Tibial nerve (tissue), 4 donors: ENCODE data around the gene MARK2. TPM values are rescaled to one million over a fixed set of nuclear protein-coding genes. Genes with fewer than 3 reads are reported as not detected.

Experiments
- DNase-seq, 2 donors: peaks; one replicate each; pipeline ENCODE4 v3.0.0-alpha.2; 2019; ENCODE audit warnings: low spot score in 2 of 2
- H3K27ac ChIP-seq, 4 donors: fragments of 200-600 bp; sonication (generic) in 3 of 4; one replicate each; pipeline ENCODE4 v1.5.1; 2017 to 2019; ENCODE audit warnings: mild to moderate bottlenecking in 1 of 4
- H3K27me3 ChIP-seq, 2 donors: fragments of 200-600 bp; sonication (generic) in 1 of 2; one replicate each; pipeline versions ENCODE4 v1.5.1 to v1.6.0; 2017 to 2019
- H3K36me3 ChIP-seq, 3 donors: fragments of 200-600 bp; sonication (generic); one replicate each; pipeline ENCODE4 v1.5.1; 2018 to 2019
- H3K4me1 ChIP-seq, 4 donors: fragments of 200-600 bp; sonication (generic) in 3 of 4; one replicate each; pipeline ENCODE4 v1.5.1; 2017 to 2019
- H3K4me3 ChIP-seq, 4 donors: fragments of 200-600 bp; sonication (generic) in 3 of 4; one replicate each; pipeline ENCODE4 v1.5.1; 2017 to 2019; ENCODE audit warnings: mild to moderate bottlenecking in 1 of 4, moderate library complexity in 1 of 4
- H3K9me3 ChIP-seq, 4 donors: fragments of 200-600 bp; sonication (generic) in 3 of 4; one replicate each; pipeline ENCODE4 v1.5.1; 2017 to 2019
- CTCF ChIP-seq, 5 experiments: fragments of 200-600 bp in 3 of 5; fragments of 450-650 bp in 2 of 5; sonication (generic) in 3 of 5; IDR thresholded peaks; one replicate each; pipeline ENCODE4 v1.5.1; 2016 to 2019; ENCODE audit warnings: antibody characterized with exemption in 5 of 5, mild to moderate bottlenecking in 3 of 5, moderate library complexity in 2 of 5
- EP300 ChIP-seq, 2 donors: sonication (generic); formaldehyde crosslinking; IDR thresholded peaks; one replicate each; pipeline ENCODE4 v1.6.1; 2017; ENCODE audit warnings: antibody characterized with exemption in 2 of 2, mild to moderate bottlenecking in 1 of 2
- POLR2A ChIP-seq, 2 donors: fragments of 450-650 bp; IDR thresholded peaks; one replicate each; pipeline ENCODE4 v1.6.1; 2017; ENCODE audit warnings: antibody characterized with exemption in 2 of 2, mild to moderate bottlenecking in 2 of 2, moderate library complexity in 2 of 2
- WGBS, 2 donors: methylation state at CpG; one replicate each; pipeline ENCODE4 v1.1.5; 2018; 5-methylcytosine and 5-hydroxymethylcytosine counted together
- total RNA-seq, 4 donors: library from RNA; depleted of rRNA; stranded (reverse); fragments of >200 nt; gene quantifications; one replicate each; pipeline ENCODE4 v1.1.0, GENCODE V29; 2016

The MARK2 gene
- total RNA-seq, result 10 to 100 TPM; 22.1 to 32.1 (median 23.6) TPM

- WGBS, 2 donors, result 1 to 2% methylated on average over 51 to 77 of the region's 100 CpGs
- Histone ChIP-seq H3K27me3 (no peaks in the 10 kb centered on the region), H3K9me3 (no peaks in the 10 kb centered on the region), H3K4me1 (peaks cover 2 to 51% (median 35%) of the 10 kb centered on the region in 4 donors), H3K36me3 (peaks cover 0 to 10% (median 0%) of the 10 kb centered on the region in 3 donors), H3K4me3 (peak within 1 kb of the TSS; percentile 52 to 86 (median 84)), H3K27ac (peak within 1 kb of the TSS; percentile 60 to 95 (median 82))
- TF ChIP-seq CTCF (IDR thresholded peaks at IDR 0.05) (peak in 2 of 5 experiments; percentile 42 to 43), POLR2A (IDR thresholded peaks at IDR 0.05) (peak; percentile 34 to 81), EP300 (IDR thresholded peaks at IDR 0.05) (peak; percentile 46 to 83)
- peak; percentile 98 to 99 for DNase-seq
Observed at GRCh38 chr11:63838678-63839507, at the start of gene MARK2. Gene MARK2, plus strand, starts transcription at chr11:63839110. Its CDS starts 397 bp downstream, at chr11:63839507.

- no peak overlapping the region for H3K4me3 ChIP-seq
- no peaks in the 10 kb centered on the region for H3K27me3 ChIP-seq
- no peak overlapping the region for H3K27ac ChIP-seq
- H3K4me1 ChIP-seq, result no peaks in the 10 kb centered on the region
- no peaks in the 10 kb centered on the region for H3K36me3 ChIP-seq
- DNase-seq, result no peak
- H3K9me3 ChIP-seq, result peaks cover 0 to 23% (median 5%) of the 10 kb centered on the region in 4 donors
- WGBS, 2 donors, result 97% methylated on average over 6 of the region's 6 CpGs
- no peak for TF ChIP-seq POLR2A (IDR thresholded peaks at IDR 0.05)
- no peak for TF ChIP-seq CTCF (IDR thresholded peaks at IDR 0.05)
- no peak for TF ChIP-seq EP300 (IDR thresholded peaks at IDR 0.05)
Observed at GRCh38 chr11:63791495-63792167, 47.3 kb upstream of the MARK2 start.

DNA sequence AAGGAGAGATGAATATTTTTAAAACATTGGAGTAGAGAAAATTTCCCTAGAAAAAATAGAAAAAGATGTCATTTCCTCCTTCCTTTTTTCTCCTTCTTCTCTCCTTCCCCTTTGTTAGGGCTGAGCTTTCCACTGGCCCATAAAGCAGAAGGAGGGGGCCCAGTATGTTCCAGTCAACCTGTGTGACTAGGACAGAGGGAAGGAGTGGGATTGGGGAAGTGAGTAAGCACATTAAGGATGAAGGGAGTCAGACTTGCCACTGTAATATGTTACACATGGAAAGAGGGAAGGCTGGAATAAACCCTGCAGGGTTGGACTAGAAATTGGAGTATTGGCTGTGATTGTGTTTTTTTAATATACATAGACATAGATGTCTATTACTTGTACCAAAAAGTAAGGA, 45.7 kb upstream of the MARK2 start:
- Histone ChIP-seq H3K27ac (no peak overlapping the region), H3K4me3 (no peak overlapping the region), H3K27me3 (no peaks in the 10 kb centered on the region), H3K4me1 (no peaks in the 10 kb centered on the region), H3K9me3 (peaks cover 0 to 23% (median 5%) of the 10 kb centered on the region in 4 donors), H3K36me3 (no peaks in the 10 kb centered on the region)
- no peak for DNase-seq
- TF ChIP-seq CTCF (IDR thresholded peaks at IDR 0.05) (no peak), POLR2A (IDR thresholded peaks at IDR 0.05) (no peak), EP300 (IDR thresholded peaks at IDR 0.05) (no peak)

DNA sequence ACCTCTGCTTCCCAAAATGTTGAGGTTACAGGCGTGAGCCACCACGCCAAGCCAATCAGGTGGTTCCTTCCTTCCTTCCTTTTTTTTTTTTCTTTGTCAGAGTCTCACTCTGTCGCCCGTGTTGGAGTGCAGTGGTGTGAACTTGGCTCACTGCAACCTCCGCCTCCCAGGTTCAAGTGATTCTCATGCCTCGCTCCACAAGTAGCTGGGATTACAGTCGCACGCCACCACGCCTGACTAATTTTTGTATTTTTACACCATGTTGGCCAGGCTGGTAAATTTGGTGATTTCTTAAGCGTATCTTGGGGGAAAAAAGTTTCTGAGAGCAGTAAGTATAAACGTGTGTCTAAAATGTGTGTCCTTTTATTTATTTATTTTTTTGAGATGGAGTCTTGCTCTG, 43.8 kb upstream of the MARK2 start:
- Histone ChIP-seq H3K27me3 (peaks cover 0 to 9% of the 10 kb centered on the region in 2 donors), H3K9me3 (peaks cover 0 to 23% (median 5%) of the 10 kb centered on the region in 4 donors), H3K36me3 (no peaks in the 10 kb centered on the region), H3K4me3 (no peak overlapping the region), H3K4me1 (no peaks in the 10 kb centered on the region), H3K27ac (no peak overlapping the region)
- WGBS, 2 donors, result 81% methylated on average over 11 of the region's 11 CpGs
- TF ChIP-seq CTCF (IDR thresholded peaks at IDR 0.05) (no peak), POLR2A (IDR thresholded peaks at IDR 0.05) (no peak), EP300 (IDR thresholded peaks at IDR 0.05) (no peak)
- DNase-seq, result no peak

DNA sequence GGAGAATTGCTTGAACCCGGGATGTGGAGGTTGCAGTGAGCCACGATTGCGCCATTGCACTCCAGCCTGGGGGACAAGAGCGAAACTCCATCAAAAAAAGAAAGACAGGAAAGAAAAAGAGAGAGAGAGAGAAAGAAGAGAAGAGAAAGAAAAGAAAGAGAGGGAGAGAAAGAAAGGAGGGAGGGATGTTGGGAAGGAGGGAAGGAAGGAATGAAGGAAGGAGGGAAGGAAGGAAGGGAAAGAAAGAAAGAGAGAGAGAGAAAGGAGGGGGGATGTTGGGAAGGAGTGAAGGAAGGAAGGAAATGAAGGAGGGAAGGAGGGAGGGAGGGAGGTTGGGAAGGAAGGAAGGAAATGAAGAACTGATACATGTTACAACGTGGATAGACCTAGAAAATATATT, 38.0 kb upstream of the MARK2 start:
- 91 to 92% methylated on average over 5 of the region's 5 CpGs for WGBS, 2 donors
- no peaks in the 10 kb centered on the region for H3K36me3 ChIP-seq
- H3K4me1 ChIP-seq, result no peaks in the 10 kb centered on the region
- TF ChIP-seq EP300 (IDR thresholded peaks at IDR 0.05) (no peak), POLR2A (IDR thresholded peaks at IDR 0.05) (no peak), CTCF (IDR thresholded peaks at IDR 0.05) (no peak)
- H3K9me3 ChIP-seq, result no peaks in the 10 kb centered on the region
- no peak overlapping the region for H3K27ac ChIP-seq
- H3K27me3 ChIP-seq, result peaks cover 0 to 9% of the 10 kb centered on the region in 2 donors
- no peak for DNase-seq
- H3K4me3 ChIP-seq, result no peak overlapping the region
